HepG2 (cell line): ENCODE results near the gene THBD. TPM values are rescaled to one million over a fixed set of nuclear protein-coding genes. Genes with fewer than 3 reads are reported as not detected.

Experiments
- ATAC-seq: fragments of 200-7000 bp; cut with Tn5 transposase; 3 replicates; pipeline ENCODE4 v1.9.1; 2020; ENCODE audit warnings: mild to moderate bottlenecking, moderate library complexity
- BruUV-seq: library from RNA; stranded (reverse); fragments of 400-500 nt; replicated peaks from 2 replicates; lab custom pipeline; 2021; lab: Mats Ljungman, UMichigan
- CTCF ChIA-PET: fragments of 300-600 bp; formaldehyde crosslinking; extraction: SDS; loops from one replicate; lab custom pipeline; 2021; ENCODE audit warnings: low total read pairs, inconsistent platforms, low intra/inter-chr PET ratio; lab: Yijun Ruan, JAX
- POLR2A ChIA-PET: fragments of 350-600 bp; sonication (Branson Sonifier 250); formaldehyde crosslinking; loops from one replicate; lab custom pipeline; 2020; ENCODE audit warnings: antibody characterized with exemption, inconsistent platforms; lab: Yijun Ruan, JAX
- DNase-seq: peaks from one replicate; pipeline ENCODE4 v3.0.0-alpha.2; 2015; ENCODE audit warnings: low spot score
- FAIRE-seq: peaks from 3 replicates; lab custom pipeline; 2011; peaks lifted over from hg19 to GRCh38; lab: Jason Lieb, UNC
- H2AFZ ChIP-seq: one replicate; pipeline ENCODE4 v1.6.1; 2011; ENCODE audit warnings: low read length, inconsistent platforms
- H3K27ac ChIP-seq: fragments of 300-600 bp; 3 replicates; pipeline ENCODE4 v1.8.0; 2011; ENCODE audit warnings: mixed run types, mild to moderate bottlenecking, mixed read lengths, low read length, inconsistent platforms; ENCODE audit not compliant: insufficient read depth; ENCODE audit errors: extremely low read length
- H3K27me3 ChIP-seq, 2 experiments: fragments of 200-600 bp in 1 of 2; 2 replicates in 1 of 2; 3 replicates in 1 of 2; pipeline versions ENCODE4 v1.6.0 to v1.8.0; 2011; ENCODE audit warnings: low read length in 2 of 2, mild to moderate bottlenecking in 2 of 2, moderate library complexity in 2 of 2, inconsistent platforms in 1 of 2; ENCODE audit not compliant: insufficient read depth in 2 of 2, control insufficient read depth in 1 of 2
- H3K36me3 ChIP-seq, 2 experiments: fragments of 200-600 bp in 1 of 2; replicated peaks in 1 of 2; 2 replicates in 1 of 2; 3 replicates in 1 of 2; pipeline versions ENCODE4 v1.5.1 to v1.8.0; 2011; ENCODE audit warnings: low read length in 2 of 2, inconsistent platforms in 1 of 2; ENCODE audit not compliant: insufficient read depth in 2 of 2, control insufficient read depth in 1 of 2
- H3K4me1 ChIP-seq: 2 replicates; pipeline ENCODE4 v1.5.1; 2012; ENCODE audit warnings: low read length, inconsistent platforms; ENCODE audit not compliant: insufficient read depth
- H3K4me2 ChIP-seq: 2 replicates; pipeline ENCODE4 v1.6.0; 2011; ENCODE audit warnings: low read depth, low read length, inconsistent platforms
- H3K4me3 ChIP-seq, 3 experiments: fragments of 200-600 bp in 1 of 3; sonication (generic), shearing (Covaris generic) in 1 of 3; replicated peaks in 1 of 3; 2 replicates each; pipeline ENCODE4 v1.5.1; 2011 to 2016; ENCODE audit warnings: low read length in 3 of 3, inconsistent platforms in 2 of 3, low read depth in 2 of 3, mild to moderate bottlenecking in 2 of 3, control low read depth in 1 of 3, mixed read lengths in 1 of 3; ENCODE audit not compliant: insufficient read depth in 1 of 3
- H3K79me2 ChIP-seq: one replicate; pipeline ENCODE4 v1.6.1; 2011; ENCODE audit warnings: low read length, inconsistent platforms; ENCODE audit not compliant: insufficient read depth
- H3K9ac ChIP-seq: 2 replicates; pipeline ENCODE4 v1.6.0; 2011; ENCODE audit warnings: mild to moderate bottlenecking, low read depth, low read length, inconsistent platforms; ENCODE audit not compliant: insufficient read depth
- H3K9me3 ChIP-seq: 2 replicates; pipeline ENCODE4 v1.5.1; 2012; ENCODE audit warnings: mild to moderate bottlenecking, low read length
- H4K20me1 ChIP-seq: 2 replicates; pipeline ENCODE4 v1.6.0; 2011; ENCODE audit warnings: inconsistent platforms, mild to moderate bottlenecking, low read length, moderate library complexity; ENCODE audit not compliant: insufficient read depth
- ATF5 ChIP-seq: sonication (generic); formaldehyde crosslinking; IDR thresholded peaks from 2 replicates; pipeline ENCODE4 v1.4.0; 2020; ENCODE audit warnings: mild to moderate bottlenecking, low read depth, missing genetic modification reagents
- E2F2 ChIP-seq: sonication (generic); formaldehyde crosslinking; IDR thresholded peaks from 2 replicates; pipeline ENCODE4 v1.4.0; 2020; ENCODE audit warnings: missing genetic modification reagents, borderline replicate concordance
- FOXA1 ChIP-seq, 2 experiments: fragments of 450-650 bp in 1 of 2; sonication (generic) in 1 of 2; formaldehyde crosslinking in 1 of 2; IDR thresholded peaks; 2 replicates each; pipeline versions ENCODE4 v1.4.0 to v1.6.1; 2016 to 2020; ENCODE audit warnings: missing genetic modification reagents in 1 of 2
- FOXK2 ChIP-seq: fragments of 450-650 bp; IDR thresholded peaks from 2 replicates; pipeline ENCODE4 v1.6.1; 2016
- GPN1 ChIP-seq: sonication (generic); formaldehyde crosslinking; IDR thresholded peaks from 2 replicates; pipeline ENCODE4 v1.5.1; 2020; ENCODE audit warnings: missing genetic modification reagents, borderline replicate concordance
- HDAC2 ChIP-seq: sonication (generic); formaldehyde crosslinking; IDR thresholded peaks from 2 replicates; pipeline ENCODE4 v1.4.0; 2020; ENCODE audit warnings: missing genetic modification reagents
- HES4 ChIP-seq: sonication (generic); formaldehyde crosslinking; IDR thresholded peaks from 2 replicates; pipeline ENCODE4 v1.9.0; 2021; ENCODE audit warnings: mild to moderate bottlenecking, missing genetic modification reagents, borderline replicate concordance
- KAT2B ChIP-seq: fragments of 150-350 bp; IDR thresholded peaks from 2 replicates; pipeline ENCODE4 v1.6.1; 2014; ENCODE audit warnings: low read depth, low read length, borderline replicate concordance
- KMT2B ChIP-seq: IDR thresholded peaks from 2 replicates; pipeline ENCODE4 v1.6.1; 2016; ENCODE audit warnings: missing genetic modification reagents, missing compliant biosample characterization
- NPAS2 ChIP-seq: sonication (generic); formaldehyde crosslinking; IDR thresholded peaks from 2 replicates; pipeline ENCODE4 v1.8.0; 2022; ENCODE audit warnings: mild to moderate bottlenecking, missing genetic modification reagents, borderline replicate concordance
- RFXANK ChIP-seq: IDR thresholded peaks from 2 replicates; pipeline ENCODE4 v1.6.1; 2016
- ZBTB10 ChIP-seq: sonication (generic); formaldehyde crosslinking; IDR thresholded peaks from 2 replicates; pipeline ENCODE4 v1.4.0; 2020; ENCODE audit warnings: missing genetic modification reagents, borderline replicate concordance
- ZNF3 ChIP-seq: IDR thresholded peaks from 2 replicates; pipeline ENCODE4 v1.7.0; 2017; ENCODE audit warnings: inconsistent platforms
- ZNF766 ChIP-seq: sonication (generic); formaldehyde crosslinking; IDR thresholded peaks from 2 replicates; pipeline ENCODE4 v1.5.0; 2020; ENCODE audit warnings: missing genetic modification reagents, borderline replicate concordance
- ZNF773 ChIP-seq: sonication (generic); formaldehyde crosslinking; IDR thresholded peaks from 2 replicates; pipeline ENCODE4 v1.4.0; 2020; ENCODE audit warnings: missing genetic modification reagents, borderline replicate concordance
- ZNF83 ChIP-seq: sonication (generic); formaldehyde crosslinking; IDR thresholded peaks from 2 replicates; pipeline ENCODE4 v1.4.0; 2020; ENCODE audit warnings: missing genetic modification reagents, mild to moderate bottlenecking, borderline replicate concordance
- ZSCAN31 ChIP-seq: sonication (generic); formaldehyde crosslinking; IDR thresholded peaks from 2 replicates; pipeline ENCODE4 v1.5.0; 2020; ENCODE audit warnings: low read depth, mild to moderate bottlenecking, missing genetic modification reagents
- ZSCAN5A ChIP-seq: sonication (generic); formaldehyde crosslinking; IDR thresholded peaks from 2 replicates; pipeline ENCODE4 v1.8.0; 2022; ENCODE audit warnings: mild to moderate bottlenecking, missing genetic modification reagents, borderline replicate concordance
- in situ Hi-C: cut with HindIII; loops from 2 replicates; pipeline ENCODE4 v1.10.0; 2017; ENCODE audit warnings: low pct_unique_long_range_greater_than_20kb; ENCODE audit not compliant: extremely low pct_ligation_motif_present
- intact Hi-C: fragments of 100-400 bp; cut with micrococcal nuclease; formaldehyde crosslinking; loops from one replicate; pipeline ENCODE4 v1.10.0; 2022; ENCODE audit not compliant: unreplicated experiment
- polyA plus RNA-seq, 8 experiments: library from polyadenylated mRNA; depleted of rRNA in 3 of 8; stranded (reverse) in 7 of 8; unstranded in 1 of 8; fragments of >200 nt; fragmentation: Illumina TruSeq in 4 of 8; extraction: Trizol in 4 of 8; gene quantifications; 2 replicates each; pipeline versions ENCODE4 v1.2.1 to v1.2.3, GENCODE V29; 2011 to 2016; ENCODE audit warnings: low read depth in 4 of 8, missing spikeins in 1 of 8, mixed read lengths in 1 of 8; ENCODE audit not compliant: insufficient read depth in 1 of 8
- total RNA-seq, 5 experiments: library from RNA; depleted of rRNA; stranded (reverse); fragments of >200 nt; fragmentation: Illumina TruSeq; extraction: Trizol; gene quantifications; 2 replicates each; pipeline ENCODE4 v1.2.3, GENCODE V29; 2016; ENCODE audit warnings: low read depth in 1 of 5

Gene THBD
- total and polyA plus RNA-seq, 2 of the 13 experiments (the other 11 are each of a cell fraction or from before 2014, with no cell fraction given) = 0.03 TPM; not detected in 1

GRCh38 chr20:23046431-23046830 is 3.0 kb downstream of the THBD start:
- H3K4me2 ChIP-seq = no peak overlapping the region
- H4K20me1 ChIP-seq = no peaks in the 10 kb centered on the region
- ATAC-seq = no peak
- intact Hi-C loops = no loop called here
- no peak for DNase-seq
- no peaks in the 10 kb centered on the region for H3K4me1 ChIP-seq
- no peaks in the 10 kb centered on the region for H3K36me3 ChIP-seq
- FAIRE-seq = no peak
- H3K79me2 ChIP-seq = no peaks in the 10 kb centered on the region
- TF ChIP-seq HES4 (CRISPR knock-in tag) = no peak
- no peak for TF ChIP-seq ZSCAN31 (CRISPR knock-in tag)
- no peak for TF ChIP-seq KMT2B (CRISPR knock-in tag)
- TF ChIP-seq E2F2 = no peak
- no peak for TF ChIP-seq ZBTB10 (CRISPR knock-in tag)
- TF ChIP-seq ZNF83 (CRISPR knock-in tag) = no peak
- no peak for TF ChIP-seq ZNF773 (CRISPR knock-in tag)
- TF ChIP-seq RFXANK = no peak
- no peak for TF ChIP-seq ZNF766 (CRISPR knock-in tag)
- TF ChIP-seq KAT2B = no peak
- no peak for TF ChIP-seq ZNF3 (CRISPR knock-in tag)
- TF ChIP-seq HDAC2 (CRISPR knock-in tag) = no peak
- no peak for TF ChIP-seq ATF5
- TF ChIP-seq FOXA1 (IDR thresholded peaks at IDR 0.05) = no peak
- TF ChIP-seq FOXA1 (CRISPR knock-in tag; IDR thresholded peaks at IDR 0.05) = no peak
- no peak for TF ChIP-seq GPN1 (CRISPR knock-in tag)
- no peak for TF ChIP-seq NPAS2 (CRISPR knock-in tag)
- no peak for TF ChIP-seq FOXK2
- TF ChIP-seq ZSCAN5A (CRISPR knock-in tag) = no peak
- ChIA-PET POLR2A (no interaction called here), CTCF (no interaction called here)
- no peak overlapping the region for H2AFZ ChIP-seq
- H3K4me3 ChIP-seq = no peak overlapping the region
- BruUV-seq = no TSS peak
- in situ Hi-C loops = no loop called here
- H3K9ac ChIP-seq = no peak overlapping the region
- H3K27me3 ChIP-seq = peaks cover 3 to 30% of the 10 kb centered on the region in 2 experiments; a peak in 3 of 5 replicates
- no peaks in the 10 kb centered on the region for H3K9me3 ChIP-seq
- H3K27ac ChIP-seq = no peak overlapping the region
